DMS53 treated with DMSO at 0.1 percent for 48 hours (cell line): ENCODE measurements around the gene CLDN2.
"Not testable (repeated sequence)": the region's sequence is repeated elsewhere in the genome, so short reads cannot be mapped to it uniquely, and the experiment has no call there.

Experiments used
- DNase-seq: peaks from one replicate; lab custom pipeline; 2025; ENCODE audit not compliant: unreplicated experiment; lab: John Stamatoyannopoulos, UW

CLDN2 gene

GRCh38 chrX:106955004-106955772 is 35.0 kb downstream of the CLDN2 start:
- no peak for DNase-seq

GRCh38 chrX:106957856-106958255 is 37.7 kb downstream of the CLDN2 start:
- no peak for DNase-seq

DNA sequence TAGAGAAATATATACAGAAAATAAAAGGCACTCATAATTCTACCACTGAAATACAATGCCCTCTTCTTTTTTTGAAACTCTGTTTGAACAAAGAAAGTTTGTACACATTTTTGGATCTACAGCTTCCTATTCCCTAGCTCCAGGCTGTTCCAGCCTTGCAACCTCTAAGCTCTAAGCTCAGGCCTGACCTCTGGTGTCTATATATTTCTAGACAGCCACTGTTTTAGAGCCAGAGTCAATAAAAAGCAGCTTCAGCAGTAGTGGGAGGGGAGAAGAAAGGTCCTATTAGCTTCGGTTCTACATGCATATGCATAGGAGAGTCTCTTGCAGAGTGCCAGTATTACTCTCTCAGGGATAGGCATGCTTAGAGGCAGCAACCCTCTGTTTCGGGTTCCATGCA is 39.7 kb downstream of the CLDN2 start:
- DNase-seq, result no peak

- no peak for DNase-seq
Measured at GRCh38 chrX:106963111-106963510, 42.9 kb downstream of the CLDN2 start.

DNA sequence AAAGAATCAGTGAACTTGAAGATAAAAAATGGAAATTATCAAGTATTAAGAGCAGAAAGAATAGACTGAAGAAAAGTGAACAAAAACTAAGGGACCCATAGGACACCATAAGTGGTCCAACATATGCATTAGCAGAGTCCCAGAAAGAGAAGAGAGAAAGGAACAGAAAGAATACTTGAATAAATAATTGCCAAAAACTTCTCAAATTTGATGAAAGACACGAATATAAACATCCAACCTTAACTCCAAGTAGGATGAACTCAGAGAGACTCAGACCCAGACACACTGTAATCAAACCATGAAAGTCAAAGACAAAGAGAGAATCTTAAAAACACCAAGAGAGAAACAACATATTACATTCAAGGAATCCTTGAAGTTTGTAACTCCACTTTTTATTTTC is 44.1 kb downstream of the CLDN2 start:
- no peak for DNase-seq

- not testable (repeated sequence) for DNase-seq
Measured at GRCh38 chrX:106966547-106966946, 46.3 kb downstream of the CLDN2 start.

DNA sequence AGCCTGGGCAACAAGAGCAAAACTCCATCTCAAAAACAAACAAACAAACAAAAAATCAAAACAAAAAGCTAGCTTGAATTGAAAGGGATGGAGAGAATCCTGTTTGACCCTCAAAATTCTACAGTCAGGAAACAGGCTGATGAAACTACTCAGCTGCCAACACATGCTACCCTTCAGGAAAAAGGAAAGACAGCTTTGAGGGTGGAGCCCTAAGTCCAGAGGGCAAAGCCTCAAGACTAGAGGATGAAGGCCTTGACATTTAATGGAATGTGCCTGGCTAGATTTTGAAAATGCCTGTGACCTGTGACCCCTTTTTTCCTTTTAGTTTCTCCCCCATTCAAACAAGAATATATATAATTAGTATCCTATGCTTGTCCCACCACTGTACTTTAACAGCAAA is 52.7 kb downstream of the CLDN2 start:
- DNase-seq, result no peak

DNA sequence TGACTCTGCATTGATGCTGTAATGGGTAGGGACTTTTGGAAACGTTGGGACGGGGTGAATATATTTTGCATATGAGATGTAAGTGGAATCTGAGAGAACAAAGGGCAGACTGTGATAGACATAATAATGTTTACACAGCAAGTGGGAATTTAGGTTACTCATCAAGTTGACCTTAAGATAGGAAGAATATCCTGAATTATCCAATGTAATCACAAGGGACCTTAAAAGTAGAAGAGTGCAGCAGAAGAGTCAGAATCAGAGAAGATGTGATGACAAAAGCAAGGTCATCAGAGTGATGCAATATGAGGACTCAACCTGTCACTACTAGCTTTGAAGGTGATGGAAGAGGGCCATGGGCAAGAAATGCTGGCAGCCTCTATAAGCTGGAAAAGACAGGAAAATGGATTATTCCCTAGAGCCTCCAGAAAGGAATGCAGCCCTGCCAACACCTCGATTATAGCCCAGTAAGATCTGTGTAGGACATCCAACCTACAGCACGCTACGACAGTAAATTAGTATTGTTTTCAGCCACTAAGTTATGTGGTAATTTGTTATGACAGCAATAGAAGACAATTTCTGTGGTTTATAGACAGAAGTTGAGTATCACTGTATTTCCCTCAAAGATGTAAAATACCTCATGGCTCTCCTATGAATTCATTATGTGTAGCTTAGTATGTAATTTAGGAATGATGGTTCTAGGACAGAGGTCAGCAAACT is 53.4 kb downstream of the CLDN2 start:
- DNase-seq, result no peak

DNA sequence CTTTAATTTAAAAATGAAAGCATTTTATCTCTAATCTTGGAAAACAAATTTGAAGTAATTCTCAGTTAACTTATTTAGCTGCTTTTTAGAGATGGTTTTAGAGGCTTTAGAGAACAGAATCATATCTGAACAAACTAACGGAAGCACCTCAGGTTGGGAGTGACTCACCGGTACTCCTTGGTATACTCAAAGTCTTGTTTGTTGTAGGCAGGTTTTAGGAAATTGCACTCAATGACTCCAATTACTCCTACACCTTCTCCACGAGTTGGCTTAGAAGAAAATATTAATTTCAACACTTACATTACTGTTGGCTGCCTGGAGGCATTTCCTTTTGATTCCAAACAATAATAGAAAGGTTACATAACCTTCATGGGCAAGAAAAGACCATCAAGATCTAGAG is 56.2 kb downstream of the CLDN2 start:
- DNase-seq, result no peak
